MM.1S (cell line): ENCODE results near the gene RNF187.

Source experiments
- EZH2 ChIP-seq: fragments of 300-600 bp; sonication (generic); optimal IDR thresholded peaks from 2 replicates; pipeline ENCODE3; 2017; ENCODE audit warnings: low read depth, mild to moderate bottlenecking, antibody characterized with exemption, low read length, mixed read lengths
- EZH2phosphoT487 ChIP-seq: fragments of 300-600 bp; sonication (generic); IDR thresholded peaks from 2 replicates; pipeline ENCODE4 v1.6.1; 2018; ENCODE audit warnings: antibody characterized with exemption, low read length
- TF ChIP-seq, protein P1 (sequence below): fragments of 300-600 bp; sonication (generic); IDR thresholded peaks from 2 replicates; pipeline ENCODE4 v1.5.1; 2016; ENCODE audit warnings: antibody characterized with exemption, low read length, mixed read lengths

DNA sequence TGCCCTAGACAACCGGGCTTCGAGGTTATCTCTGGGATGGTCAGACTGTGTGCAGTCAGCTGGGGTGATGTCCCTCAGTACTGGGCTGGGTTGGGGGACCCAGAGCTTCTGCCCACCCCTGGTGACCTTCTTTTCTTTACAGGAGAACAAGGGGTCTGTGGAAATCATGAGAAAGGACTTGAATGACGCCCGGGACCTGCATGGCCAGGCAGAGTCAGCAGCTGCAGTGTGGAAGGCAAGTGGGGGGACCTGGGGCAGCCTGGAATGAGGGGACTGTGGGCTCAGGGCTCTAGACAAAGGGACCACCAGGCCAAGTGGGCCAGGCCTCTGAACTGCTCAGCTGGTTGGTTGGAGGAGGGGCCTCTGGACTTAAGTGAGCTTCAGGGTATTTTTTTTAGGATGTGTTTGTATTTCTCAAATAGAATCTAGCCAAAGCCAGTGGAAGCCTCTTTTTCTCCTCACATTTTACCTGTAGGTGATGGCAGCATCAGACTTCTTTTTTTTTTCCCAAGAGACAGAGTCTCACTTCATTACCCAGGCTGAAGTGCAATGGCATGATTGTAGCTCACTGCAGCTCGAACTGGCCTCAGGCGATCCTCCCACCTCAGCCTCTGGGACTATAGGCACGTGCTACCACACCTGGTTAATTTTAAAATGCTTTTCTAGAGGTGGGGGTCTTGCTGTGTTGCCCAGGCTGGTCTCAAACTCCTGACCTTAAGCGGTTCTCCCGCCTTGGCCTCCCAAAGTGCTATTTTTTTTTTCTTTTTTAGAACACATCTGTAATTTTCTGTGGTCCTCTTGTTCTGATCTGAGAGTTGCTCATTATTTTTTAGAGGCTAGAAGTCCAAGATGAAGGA lies 1.9 kb downstream of the RNF187 start:
- TF ChIP-seq, protein P1, sequence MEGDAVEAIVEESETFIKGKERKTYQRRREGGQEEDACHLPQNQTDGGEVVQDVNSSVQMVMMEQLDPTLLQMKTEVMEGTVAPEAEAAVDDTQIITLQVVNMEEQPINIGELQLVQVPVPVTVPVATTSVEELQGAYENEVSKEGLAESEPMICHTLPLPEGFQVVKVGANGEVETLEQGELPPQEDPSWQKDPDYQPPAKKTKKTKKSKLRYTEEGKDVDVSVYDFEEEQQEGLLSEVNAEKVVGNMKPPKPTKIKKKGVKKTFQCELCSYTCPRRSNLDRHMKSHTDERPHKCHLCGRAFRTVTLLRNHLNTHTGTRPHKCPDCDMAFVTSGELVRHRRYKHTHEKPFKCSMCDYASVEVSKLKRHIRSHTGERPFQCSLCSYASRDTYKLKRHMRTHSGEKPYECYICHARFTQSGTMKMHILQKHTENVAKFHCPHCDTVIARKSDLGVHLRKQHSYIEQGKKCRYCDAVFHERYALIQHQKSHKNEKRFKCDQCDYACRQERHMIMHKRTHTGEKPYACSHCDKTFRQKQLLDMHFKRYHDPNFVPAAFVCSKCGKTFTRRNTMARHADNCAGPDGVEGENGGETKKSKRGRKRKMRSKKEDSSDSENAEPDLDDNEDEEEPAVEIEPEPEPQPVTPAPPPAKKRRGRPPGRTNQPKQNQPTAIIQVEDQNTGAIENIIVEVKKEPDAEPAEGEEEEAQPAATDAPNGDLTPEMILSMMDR, result no peak
- no peak for TF ChIP-seq EZH2
- no peak for TF ChIP-seq EZH2phosphoT487
